Endometrial microvascular endothelial cells (primary cell): ENCODE measurements around the gene DRC7. TPM values are rescaled to one million over a fixed set of nuclear protein-coding genes. Genes with fewer than 3 reads are reported as not detected.

Experiments used
- in situ Hi-C: cut with HindIII; loops from 2 replicates; pipeline ENCODE4 v1.10.0; 2017; ENCODE audit warnings: low sequenced_read_pairs, low pct_unique_long_range_greater_than_20kb; ENCODE audit errors: inconsistent ontology term
- total RNA-seq: library from RNA; depleted of rRNA; stranded (reverse); fragments of >200 nt; gene quantifications from one replicate; pipeline ENCODE4 v1.2.3, GENCODE V29; 2015; ENCODE audit errors: inconsistent ontology term

The DRC7 gene
- total RNA-seq, 1 donor from 2014 or later, result not detected

DNA sequence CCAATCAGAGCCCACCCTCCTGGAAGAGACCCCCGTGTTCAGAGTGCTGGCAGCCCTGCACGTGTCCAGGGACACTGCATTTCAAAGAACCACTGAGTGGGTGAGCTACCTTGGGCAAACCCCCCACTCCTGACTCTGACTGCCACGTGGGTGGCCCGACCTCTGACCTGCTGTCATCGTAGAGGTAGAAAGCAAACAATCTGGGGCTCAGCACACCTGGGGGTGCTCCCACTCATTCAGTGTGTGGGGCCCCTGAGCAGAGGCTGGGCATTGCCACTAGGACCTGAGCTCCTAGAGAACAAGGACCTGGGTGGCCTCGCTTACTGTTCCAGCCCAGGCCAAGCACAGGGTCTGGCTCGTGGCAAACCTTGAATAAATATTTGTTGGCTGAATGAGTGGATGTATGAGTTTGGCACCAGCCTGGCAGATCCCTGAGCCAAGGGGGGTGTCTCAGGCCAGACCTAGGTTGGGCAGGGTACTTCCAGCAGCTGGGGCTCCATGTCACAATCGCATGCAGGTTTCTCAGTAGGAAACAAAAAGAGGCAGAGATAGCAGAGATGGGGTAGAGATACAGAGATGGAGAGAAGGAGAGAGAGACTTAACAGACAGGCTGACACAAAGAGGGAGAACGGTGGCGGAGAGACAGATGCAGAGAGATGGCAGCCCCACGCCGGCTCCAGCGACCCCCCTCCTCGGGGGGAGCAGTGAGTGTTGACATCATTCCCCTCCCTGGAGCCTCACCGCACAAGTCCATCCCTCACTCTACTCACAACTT is 5.4 kb upstream of the DRC7 start:
- in situ Hi-C loops, result no loop called here

- in situ Hi-C loops, result no loop called here
Measured at GRCh38 chr16:57689762-57690558, 4.6 kb upstream of the DRC7 start.

GRCh38 chr16:57690782-57691471 is 3.7 kb upstream of the DRC7 start:
- in situ Hi-C loops, result no loop called here

DNA sequence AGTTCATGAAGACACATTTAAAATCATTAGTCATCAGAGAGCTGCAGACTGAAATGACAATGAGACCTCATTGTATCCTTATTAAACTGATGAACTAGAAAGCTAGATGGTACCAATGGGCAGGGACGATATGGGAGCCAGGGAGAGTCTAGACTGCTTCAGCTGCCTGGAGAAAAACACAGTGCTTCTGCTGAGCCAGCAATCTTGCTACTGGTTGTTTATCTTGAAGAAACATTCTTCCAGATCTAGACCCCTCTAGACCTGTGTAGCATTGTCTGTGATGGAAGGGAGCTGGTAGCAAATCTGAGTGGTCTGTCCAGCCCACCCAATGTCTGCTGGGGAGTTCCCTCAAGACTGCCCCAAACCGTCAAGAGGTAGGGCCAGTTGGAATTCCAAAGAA is 2.0 kb upstream of the DRC7 start:
- in situ Hi-C loops, result no loop called here

GRCh38 chr16:57693550-57693949 is 1.1 kb upstream of the DRC7 start:
- in situ Hi-C loops, result no loop called here

DNA sequence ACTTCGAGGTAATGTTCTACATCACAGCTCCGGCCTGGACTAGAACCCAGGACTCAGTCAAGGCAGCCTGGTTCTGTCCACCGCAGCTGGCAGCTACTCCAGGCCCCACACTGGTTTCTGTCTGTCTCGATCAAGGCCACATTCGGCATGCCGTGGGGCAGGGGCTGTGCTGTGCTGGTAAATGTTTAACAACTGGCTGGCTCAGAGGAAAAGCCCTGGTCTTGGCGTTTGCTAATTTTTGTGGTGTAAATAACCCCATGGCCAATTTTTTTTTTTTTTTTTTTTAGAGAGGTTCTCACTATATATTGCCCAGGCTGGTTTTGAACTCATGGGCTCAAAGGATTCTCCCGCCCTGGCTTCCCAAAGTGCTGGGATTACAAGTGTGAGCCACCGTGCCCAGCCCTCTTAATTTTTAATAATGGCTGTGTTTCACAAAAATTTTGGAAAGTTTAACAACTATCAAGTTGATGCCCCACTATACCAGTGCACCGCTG is 328 bp upstream of the DRC7 start:
- in situ Hi-C loops, result no loop called here

- in situ Hi-C loops, result no loop called here
Measured at GRCh38 chr16:57695680-57696069, 1.1 kb downstream of the DRC7 start.

- in situ Hi-C loops, result no loop called here
Measured at GRCh38 chr16:57696240-57696639, 1.6 kb downstream of the DRC7 start.

- in situ Hi-C loops, result no loop called here
Measured at GRCh38 chr16:57697896-57698537, 3.4 kb downstream of the DRC7 start.

- in situ Hi-C loops, result no loop called here
Measured at GRCh38 chr16:57698812-57699405, 4.3 kb downstream of the DRC7 start.

GRCh38 chr16:57699481-57699880 is 4.9 kb downstream of the DRC7 start:
- in situ Hi-C loops, result no loop called here

DNA sequence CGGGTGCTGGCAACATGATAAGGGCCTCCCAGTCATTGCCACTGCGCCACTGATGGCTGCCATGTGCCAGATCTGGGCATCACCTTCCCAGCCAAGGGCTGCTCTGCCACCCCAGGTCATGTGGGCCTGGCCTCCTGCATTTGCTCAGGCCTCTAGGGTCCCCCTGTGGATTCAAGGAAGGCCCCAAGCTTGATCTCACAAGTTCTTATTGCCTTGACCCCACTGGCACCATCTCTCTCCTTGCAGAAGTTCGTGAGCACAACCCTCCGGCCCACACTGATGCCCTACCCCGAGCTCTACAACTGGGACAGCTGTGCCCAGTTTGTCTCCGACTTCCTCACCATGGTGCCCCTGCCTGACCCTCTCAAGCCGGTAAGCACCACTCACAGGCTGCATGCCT is 5.3 kb downstream of the DRC7 start:
- in situ Hi-C loops, result no loop called here

- in situ Hi-C loops, result no loop called here
Measured at GRCh38 chr16:57700781-57701551, 6.4 kb downstream of the DRC7 start.

DNA sequence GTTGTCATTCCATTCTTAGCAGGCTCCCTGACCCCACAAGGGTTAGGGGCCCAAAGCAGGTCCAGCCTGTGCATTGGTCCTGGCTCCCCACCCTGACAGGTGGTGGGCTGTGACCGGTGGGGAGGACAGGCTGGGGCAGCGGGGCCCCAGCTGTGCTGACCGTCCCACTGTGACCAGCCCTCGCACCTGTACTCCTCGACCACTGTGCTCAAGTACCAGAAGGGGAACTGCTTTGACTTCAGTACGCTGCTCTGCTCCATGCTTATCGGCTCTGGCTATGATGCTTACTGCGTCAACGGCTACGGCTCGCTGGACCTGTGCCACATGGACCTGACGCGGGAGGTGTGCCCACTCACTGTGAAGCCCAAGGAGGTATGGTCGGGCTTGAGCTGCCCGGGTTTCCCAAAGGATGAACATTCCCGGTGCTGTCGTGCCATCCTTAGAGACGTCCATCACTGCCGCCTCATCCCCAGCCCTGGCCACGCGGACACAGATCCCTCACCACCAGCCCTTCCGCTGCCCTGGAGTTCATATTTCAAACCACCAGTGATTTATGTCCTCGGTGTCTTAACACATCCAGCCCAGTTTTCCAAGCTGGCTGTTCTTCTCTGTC is 7.3 kb downstream of the DRC7 start:
- in situ Hi-C loops, result no loop called here

GRCh38 chr16:57703416-57704010 is 8.9 kb downstream of the DRC7 start:
- in situ Hi-C loops, result no loop called here

GRCh38 chr16:57704011-57704904 is 9.7 kb downstream of the DRC7 start:
- in situ Hi-C loops, result no loop called here
